GM23248 (cell line): ENCODE measurements around the gene HOXA13. TPM values are rescaled to one million over a fixed set of nuclear protein-coding genes. Genes with fewer than 3 reads are reported as not detected.

Experiments
- DNase-seq: peaks from one replicate; pipeline ENCODE4 v3.0.0-alpha.2; 2015
- H2AFZ ChIP-seq: fragments of 200-600 bp; sonication (generic); 2 replicates; pipeline ENCODE4 v1.6.1; 2016; ENCODE audit warnings: antibody characterized with exemption
- H3F3A ChIP-seq: fragments of 200-600 bp; sonication (generic); 2 replicates; pipeline ENCODE4 v1.6.1; 2016; ENCODE audit warnings: mild to moderate bottlenecking, antibody characterized with exemption, mixed run types; ENCODE audit not compliant: insufficient read depth
- H3K27ac ChIP-seq: fragments of 200-600 bp; sonication (generic); 2 replicates; pipeline ENCODE4 v1.5.1; 2016; ENCODE audit warnings: mild to moderate bottlenecking
- H3K27me3 ChIP-seq: fragments of 200-600 bp; sonication (generic); replicated peaks from 2 replicates; pipeline ENCODE4 v1.6.1; 2016; ENCODE audit warnings: mild to moderate bottlenecking; ENCODE audit not compliant: insufficient read depth
- H3K36me3 ChIP-seq: fragments of 200-600 bp; sonication (generic); 2 replicates; pipeline ENCODE4 v1.6.1; 2016; ENCODE audit warnings: low read depth, mild to moderate bottlenecking
- H3K4me1 ChIP-seq: fragments of 200-600 bp; sonication (generic); 2 replicates; pipeline ENCODE4 v1.6.1; 2016; ENCODE audit warnings: mild to moderate bottlenecking; ENCODE audit not compliant: insufficient read depth
- H3K4me2 ChIP-seq: fragments of 200-600 bp; sonication (generic); one replicate; pipeline ENCODE4 v1.6.1; 2016; ENCODE audit warnings: mild to moderate bottlenecking; ENCODE audit not compliant: unreplicated experiment
- H3K4me3 ChIP-seq: fragments of 200-600 bp; sonication (generic); 2 replicates; pipeline ENCODE4 v1.5.1; 2016; ENCODE audit warnings: mild to moderate bottlenecking
- H3K79me2 ChIP-seq: fragments of 200-600 bp; sonication (generic); 2 replicates; pipeline ENCODE4 v1.6.1; 2016; ENCODE audit warnings: mild to moderate bottlenecking; ENCODE audit not compliant: insufficient read depth
- H3K9ac ChIP-seq: fragments of 200-600 bp; sonication (generic); 2 replicates; pipeline ENCODE4 v1.6.1; 2016; ENCODE audit warnings: mild to moderate bottlenecking
- H3K9me2 ChIP-seq: fragments of 200-600 bp; sonication (generic); 2 replicates; pipeline ENCODE4 v1.6.1; 2016; ENCODE audit warnings: mixed run types, mild to moderate bottlenecking, moderate library complexity; ENCODE audit not compliant: insufficient read depth
- H3K9me3 ChIP-seq: fragments of 200-600 bp; sonication (generic); one replicate; pipeline ENCODE4 v1.6.1; 2017; ENCODE audit warnings: low read depth
- H4K20me1 ChIP-seq: fragments of 200-600 bp; sonication (generic); 2 replicates; pipeline ENCODE4 v1.6.0; 2016; ENCODE audit not compliant: insufficient read depth
- EZH2 ChIP-seq: fragments of 200-600 bp; sonication (generic); IDR thresholded peaks from 2 replicates; pipeline ENCODE4 v1.6.1; 2018; ENCODE audit warnings: antibody characterized with exemption, mild to moderate bottlenecking; ENCODE audit not compliant: insufficient read depth, poor library complexity, severe bottlenecking
- EZH2phosphoT487 ChIP-seq: fragments of 200-600 bp; sonication (generic); IDR thresholded peaks from 2 replicates; pipeline ENCODE4 v1.6.1; 2018; ENCODE audit warnings: antibody characterized with exemption, moderate library complexity, mild to moderate bottlenecking, low read depth; ENCODE audit not compliant: insufficient read depth
- WGBS, 2 experiments: methylation state at CpG; one replicate each; pipeline ENCODE4 v1.1.6; 2015 to 2017; ENCODE audit warnings: low lambda C conversion rate in 2 of 2, low coverage in 1 of 2; ENCODE audit errors: missing lambda C conversion rate in 2 of 2; 5-methylcytosine and 5-hydroxymethylcytosine counted together
- in situ Hi-C: fragments of 300-500 bp; cut with MboI; formaldehyde crosslinking; loops from 2 replicates; pipeline ENCODE4 v1.15.0; 2020
- polyA plus RNA-seq: library from polyadenylated mRNA; unstranded; fragments of >200 nt; fragmentation: Nextera tagmentation; extraction: Ambion mirVana; gene quantifications from 2 replicates; pipeline ENCODE4 v1.2.1, GENCODE V29; 2016
- total RNA-seq: library from RNA; depleted of rRNA; stranded (reverse); fragments of >200 nt; shearing (Covaris generic); gene quantifications from 2 replicates; pipeline ENCODE4 v1.2.3, GENCODE V29; 2014

Gene HOXA13
- total and polyA plus RNA-seq, 2 experiments from 2014 or later = 0.15 to 0.43 TPM

GRCh38 chr7:27193335-27194001, 6.4 kb downstream of the HOXA13 start:
- H3K9ac ChIP-seq = peak overlapping the region; percentile 74
- H3K4me1 ChIP-seq = no peaks in the 10 kb centered on the region
- DNase-seq = no peak
- no peaks in the 10 kb centered on the region for H3K9me2 ChIP-seq
- TF ChIP-seq EZH2phosphoT487 (no peak), EZH2 (no peak)
- H3F3A ChIP-seq = peaks cover 5% of the 10 kb centered on the region; the same call in 1 of the 2 replicates
- 93 to 94% methylated on average over 28 to 29 of the region's 29 CpGs for WGBS, 2 experiments
- in situ Hi-C loops = loop anchor here (10.0 kb wide), 1 partner anchor 901 kb away; no protein-coding TSS in a partner anchor
- peak overlapping the region; percentile 74 for H3K4me3 ChIP-seq
- no peak overlapping the region for H3K27ac ChIP-seq
- H2AFZ ChIP-seq = peak overlapping the region; percentile 84
- H3K27me3 ChIP-seq = 0 out of 2 replicates have a peak, but pooled peaks cover 10% of the 10 kb centered on the region
- no peaks in the 10 kb centered on the region for H3K79me2 ChIP-seq
- no peaks in the 10 kb centered on the region for H3K36me3 ChIP-seq
- no peaks in the 10 kb centered on the region for H4K20me1 ChIP-seq
- peak overlapping the region; percentile 83 for H3K4me2 ChIP-seq
- H3K9me3 ChIP-seq = no peaks in the 10 kb centered on the region

DNA sequence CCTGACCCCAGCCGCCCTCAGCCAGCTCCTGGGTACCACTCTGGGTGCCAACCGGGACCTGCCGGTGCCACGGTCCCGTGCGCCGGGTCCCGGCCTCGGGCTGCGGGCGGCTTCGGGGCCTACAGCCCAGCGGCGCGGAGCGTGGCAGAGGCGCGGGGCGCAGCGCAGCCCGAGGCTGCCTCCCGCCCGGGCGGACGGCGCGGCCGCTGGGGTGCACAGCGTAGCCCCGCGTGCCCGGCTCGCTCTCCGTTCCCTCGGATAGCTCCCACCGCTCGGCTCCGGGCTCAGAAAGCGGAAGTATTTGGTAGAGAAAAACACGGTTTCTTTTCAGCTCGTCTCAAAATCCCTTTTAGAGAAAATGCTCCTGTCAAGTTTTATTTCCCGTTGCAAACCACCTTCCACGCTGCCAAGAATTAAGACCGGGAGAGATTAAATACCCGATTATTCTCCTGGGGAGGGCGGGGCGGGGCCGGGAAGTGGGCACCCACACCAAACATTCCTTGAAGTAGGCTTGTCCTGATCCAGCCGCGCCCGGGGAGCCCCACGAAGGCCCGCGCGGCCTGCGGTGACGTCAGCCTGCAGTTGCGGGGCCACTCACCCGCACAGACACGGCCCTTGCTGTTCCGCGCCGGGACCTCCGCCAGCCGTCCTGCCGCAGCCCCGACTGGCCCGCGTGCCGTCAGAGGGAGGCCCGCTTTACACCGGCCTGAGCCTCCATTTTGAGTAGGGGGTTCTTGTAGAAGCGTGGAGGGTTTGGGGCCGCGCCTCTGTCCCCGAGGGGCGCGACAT, 7.2 kb downstream of the HOXA13 start:
- no peaks in the 10 kb centered on the region for H4K20me1 ChIP-seq
- no peaks in the 10 kb centered on the region for H3K79me2 ChIP-seq
- peak overlapping the region; percentile 74 for H3K4me3 ChIP-seq
- H3K4me1 ChIP-seq = no peaks in the 10 kb centered on the region
- no peaks in the 10 kb centered on the region for H3K9me3 ChIP-seq
- DNase-seq = peak; percentile 66
- 14 to 18% methylated on average over 63 to 65 of the region's 78 CpGs for WGBS, 2 experiments
- no peaks in the 10 kb centered on the region for H3K9me2 ChIP-seq
- TF ChIP-seq EZH2phosphoT487 (no peak), EZH2 (no peak)
- peak overlapping the region; percentile 83 for H3K4me2 ChIP-seq
- in situ Hi-C loops = loop anchor here (10.0 kb wide), 1 partner anchor 902 kb away; no protein-coding TSS in a partner anchor
- no peaks in the 10 kb centered on the region for H3K36me3 ChIP-seq
- H3K27me3 ChIP-seq = 0 out of 2 replicates have a peak, but pooled peaks cover 5% of the 10 kb centered on the region
- no peak overlapping the region for H3K27ac ChIP-seq
- peak overlapping the region; percentile 74 for H3K9ac ChIP-seq
- H3F3A ChIP-seq = peaks cover 5% of the 10 kb centered on the region; the same call in 1 of the 2 replicates
- H2AFZ ChIP-seq = peak overlapping the region; percentile 84

DNA sequence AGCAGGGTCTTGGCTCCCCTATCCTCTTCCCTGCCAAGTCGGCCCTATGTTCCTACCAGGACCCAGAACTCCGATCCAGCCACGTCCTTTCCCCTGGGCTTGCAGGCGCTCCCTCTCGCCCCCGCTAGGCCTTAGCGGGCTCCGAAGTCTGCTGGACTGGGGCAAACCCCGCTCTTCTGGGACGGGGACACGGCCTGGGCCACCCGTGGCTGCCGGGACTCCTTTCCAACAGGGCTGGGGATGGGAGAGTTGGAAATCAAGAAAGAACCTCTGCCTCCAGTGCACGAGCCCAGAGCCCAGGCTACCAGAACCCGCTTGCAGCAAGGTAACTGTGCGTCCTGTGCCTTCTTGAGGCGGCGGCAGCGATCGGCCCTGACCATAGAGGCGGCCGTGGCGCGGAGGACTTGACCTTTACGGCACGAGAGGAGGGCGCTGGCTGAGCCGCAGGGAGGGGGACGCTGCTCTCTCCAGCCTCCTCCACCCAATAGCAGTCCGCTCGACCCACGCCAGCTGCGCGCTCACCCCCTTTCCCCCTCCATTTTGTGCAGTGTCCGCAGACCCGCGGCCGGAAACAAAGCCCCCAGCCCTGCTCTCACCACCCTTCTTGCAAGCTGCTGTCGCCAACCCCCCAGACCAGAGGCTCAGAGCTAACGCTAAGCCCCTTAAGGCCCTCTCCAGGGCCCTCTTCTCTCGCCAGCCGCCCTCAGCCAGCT, 7.9 kb downstream of the HOXA13 start:
- peak overlapping the region; percentile 74 for H3K4me3 ChIP-seq
- 90 to 94% methylated on average over 35 to 42 of the region's 42 CpGs for WGBS, 2 experiments
- peak overlapping the region; percentile 74 for H3K9ac ChIP-seq
- H3K4me1 ChIP-seq = no peaks in the 10 kb centered on the region
- H3K9me3 ChIP-seq = no peaks in the 10 kb centered on the region
- H4K20me1 ChIP-seq = no peaks in the 10 kb centered on the region
- H3K4me2 ChIP-seq = peak overlapping the region; percentile 83
- in situ Hi-C loops = loop anchor here (10.0 kb wide), 1 partner anchor 903 kb away; no protein-coding TSS in a partner anchor
- peaks cover 2% of the 10 kb centered on the region; the same call in 1 of the 2 replicates for H3F3A ChIP-seq
- no peaks in the 10 kb centered on the region for H3K9me2 ChIP-seq
- peak overlapping the region; percentile 84 for H2AFZ ChIP-seq
- H3K79me2 ChIP-seq = no peaks in the 10 kb centered on the region
- TF ChIP-seq EZH2phosphoT487 (no peak), EZH2 (no peak)
- H3K27ac ChIP-seq = no peak overlapping the region
- H3K27me3 ChIP-seq = no peaks in the 10 kb centered on the region
- no peaks in the 10 kb centered on the region for H3K36me3 ChIP-seq
- DNase-seq = no peak
